ENCODE results near the gene ATXN10.

Gene ATXN10

GRCh38 chr22:45760682-45761081 is 89.0 kb downstream of the ATXN10 start:
- DNase-seq: no peak
- TF ChIP-seq CTCF (IDR thresholded peaks at IDR 0.05; ENCODE audit: low read depth, low read length): no peak
- no peaks in the 10 kb centered on the region for H3K27me3 ChIP-seq (ENCODE audit: insufficient read depth, low read depth, severe bottlenecking)
- no peaks in the 10 kb centered on the region for H3K9me3 ChIP-seq (ENCODE audit: severe bottlenecking)
- H3K27ac ChIP-seq: no peak overlapping the region
- peaks cover 10% of the 10 kb centered on the region for H3K36me3 ChIP-seq
- no peak overlapping the region for H3K4me3 ChIP-seq (ENCODE audit: low read depth, low read length)

- TF ChIP-seq CTCF (IDR thresholded peaks at IDR 0.05; ENCODE audit: low read depth, low read length): no peak
- H3K4me3 ChIP-seq (ENCODE audit: low read depth, low read length): no peak overlapping the region
- no peaks in the 10 kb centered on the region for H3K27me3 ChIP-seq (ENCODE audit: insufficient read depth, low read depth, severe bottlenecking)
- H3K9me3 ChIP-seq (ENCODE audit: severe bottlenecking): no peaks in the 10 kb centered on the region
- DNase-seq: no peak
- no peak overlapping the region for H3K27ac ChIP-seq
- H3K36me3 ChIP-seq: peaks cover 10% of the 10 kb centered on the region
Measured at GRCh38 chr22:45762545-45763235, 91.1 kb downstream of the ATXN10 start.

DNA sequence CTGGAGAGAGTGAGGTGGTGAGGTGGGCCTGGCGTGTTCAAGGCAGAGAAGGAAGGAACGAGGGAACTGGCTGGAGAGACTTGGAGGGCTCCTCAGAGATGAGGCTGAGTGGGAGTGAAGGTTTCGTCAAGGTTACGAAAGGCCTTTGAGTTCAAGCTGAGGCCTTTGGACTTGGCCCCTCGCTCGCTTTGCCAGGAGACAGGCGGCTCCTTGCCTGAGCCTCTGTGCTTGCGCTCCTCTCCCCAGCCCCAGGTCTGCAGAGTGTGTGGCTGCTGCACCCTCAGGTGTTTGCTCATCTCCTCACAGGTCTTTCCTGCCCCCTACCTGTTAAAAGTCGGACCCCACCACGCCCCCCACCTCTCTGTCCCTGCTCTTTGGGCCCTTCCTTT is 91.6 kb downstream of the ATXN10 start:
- H3K27ac ChIP-seq: no peak overlapping the region
- no peaks in the 10 kb centered on the region for H3K27me3 ChIP-seq (ENCODE audit: insufficient read depth, low read depth, severe bottlenecking)
- no peak for DNase-seq
- no peaks in the 10 kb centered on the region for H3K9me3 ChIP-seq (ENCODE audit: severe bottlenecking)
- no peak for TF ChIP-seq CTCF (IDR thresholded peaks at IDR 0.05; ENCODE audit: low read depth, low read length)
- H3K4me3 ChIP-seq (ENCODE audit: low read depth, low read length): no peak overlapping the region
- H3K36me3 ChIP-seq: peaks cover 6% of the 10 kb centered on the region

DNA sequence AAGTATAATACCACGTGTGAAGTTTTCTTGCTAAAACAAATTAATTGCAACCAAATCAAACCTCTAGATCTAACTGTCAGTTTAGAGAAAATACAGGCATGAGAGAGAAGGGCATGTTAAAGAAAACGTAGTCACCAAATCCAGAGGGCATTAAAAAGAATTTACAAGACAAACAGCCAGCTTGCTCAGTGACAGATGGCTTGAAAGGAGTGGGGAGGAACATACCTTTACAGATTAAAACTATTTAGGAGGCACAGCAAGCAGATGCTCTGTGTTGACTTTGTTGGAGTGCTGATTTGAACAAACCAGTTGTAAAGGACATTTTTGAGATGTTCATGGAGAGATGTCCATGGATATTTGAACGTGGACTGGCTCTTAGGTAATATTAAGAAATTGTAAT is 96.9 kb downstream of the ATXN10 start:
- no peak overlapping the region for H3K4me3 ChIP-seq (ENCODE audit: low read depth, low read length)
- H3K9me3 ChIP-seq (ENCODE audit: severe bottlenecking): no peaks in the 10 kb centered on the region
- no peaks in the 10 kb centered on the region for H3K27me3 ChIP-seq (ENCODE audit: insufficient read depth, low read depth, severe bottlenecking)
- no peak for DNase-seq
- no peak for TF ChIP-seq CTCF (IDR thresholded peaks at IDR 0.05; ENCODE audit: low read depth, low read length)
- H3K36me3 ChIP-seq: peaks cover 4% of the 10 kb centered on the region
- H3K27ac ChIP-seq: peak overlapping the region; percentile 35; the same call in 1 of the 2 replicates

DNA sequence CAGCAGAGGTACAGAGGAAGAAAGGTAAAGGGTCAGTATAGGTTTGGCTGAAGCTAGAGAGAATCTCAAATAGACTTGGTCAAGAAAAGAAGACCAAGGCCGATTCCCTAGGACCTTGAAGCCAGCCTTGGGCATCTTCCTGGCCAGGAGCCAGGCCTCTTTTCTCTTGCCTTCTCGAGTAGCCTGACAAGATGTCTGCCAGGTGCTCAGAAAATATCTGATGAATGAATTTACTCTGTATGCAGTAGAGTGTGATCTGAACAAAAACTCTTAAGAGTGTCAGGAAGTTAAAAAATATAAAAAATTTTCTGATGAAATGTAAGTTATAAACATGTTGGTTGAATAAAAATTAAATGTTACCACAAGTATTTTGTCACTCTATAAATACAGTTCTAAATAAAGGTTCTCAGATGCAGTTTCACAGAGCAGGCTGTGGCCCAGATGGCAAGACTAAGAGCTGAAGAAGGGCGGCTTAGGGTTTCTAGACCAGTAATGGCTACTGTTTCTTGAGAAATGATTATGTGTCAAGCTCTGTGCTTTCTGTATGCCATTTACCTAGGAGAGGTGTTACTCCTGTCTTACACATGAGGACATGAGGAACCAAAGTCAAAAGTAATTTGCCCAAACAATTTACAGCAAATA is 98.1 kb downstream of the ATXN10 start:
- Histone ChIP-seq H3K27me3 (ENCODE audit: insufficient read depth, low read depth, severe bottlenecking) (no peaks in the 10 kb centered on the region), H3K27ac (no peak overlapping the region), H3K9me3 (ENCODE audit: severe bottlenecking) (no peaks in the 10 kb centered on the region), H3K36me3 (peaks cover 4% of the 10 kb centered on the region), H3K4me3 (ENCODE audit: low read depth, low read length) (no peak overlapping the region)
- no peak for TF ChIP-seq CTCF (IDR thresholded peaks at IDR 0.05; ENCODE audit: low read depth, low read length)
- no peak for DNase-seq
